Activated T-cell treated with anti-CD3 and anti-CD28 coated beads, Interleukin-2, amount 50 U/mL, for 72 hours (primary cell): ENCODE data around the gene EDNRA. TPM values are rescaled to one million over a fixed set of nuclear protein-coding genes. Genes with fewer than 3 reads are reported as not detected.

ENCODE experiments used
- ATAC-seq, 2 donors: fragments of 150-1000 bp; cut with Tn5 transposase; replicated peaks in 1 of 2; 2 replicates each; pipeline ENCODE4 v1.10.0; 2021; ENCODE audit warnings: moderate library complexity in 2 of 2, mild to moderate bottlenecking in 1 of 2
- DNase-seq, 2 donors: peaks; one replicate each; pipeline ENCODE4 v3.0.0; 2021 to 2022; ENCODE audit warnings: mixed read lengths in 1 of 2
- H3K27ac Mint-ChIP-seq: one replicate; pipeline ENCODE4 v1.8.0; 2022; ENCODE audit warnings: mild to moderate bottlenecking, moderate library complexity, mixed read lengths
- H3K27me3 Mint-ChIP-seq: one replicate; pipeline ENCODE4 v1.8.0; 2022; ENCODE audit warnings: low read depth, mixed read lengths
- H3K36me3 Mint-ChIP-seq, 2 donors: one replicate each; pipeline ENCODE4 v1.8.0; 2022; ENCODE audit warnings: mixed read lengths in 2 of 2, mild to moderate bottlenecking in 1 of 2; ENCODE audit not compliant: insufficient read depth in 2 of 2
- H3K4me1 Mint-ChIP-seq: one replicate; pipeline ENCODE4 v1.8.0; 2022; ENCODE audit warnings: low read depth, mixed read lengths
- H3K4me3 Mint-ChIP-seq, 2 donors: one replicate each; pipeline ENCODE4 v1.8.0; 2022; ENCODE audit warnings: mild to moderate bottlenecking in 2 of 2, mixed read lengths in 2 of 2, moderate library complexity in 2 of 2
- H3K9me3 Mint-ChIP-seq, 2 donors: one replicate each; pipeline ENCODE4 v1.8.0; 2022; ENCODE audit warnings: mixed read lengths in 2 of 2
- total RNA-seq, 2 donors: library from RNA; stranded (reverse); gene quantifications; one replicate each; pipeline ENCODE4 v1.2.3, GENCODE V29; 2022

EDNRA gene
- total RNA-seq, 2 donors from 2014 or later = 0.34 to 0.69 TPM

GRCh38 chr4:147566762-147567161, 85.9 kb downstream of the EDNRA start:
- no peak for DNase-seq
- H3K4me3 Mint-ChIP-seq = no peak overlapping the region
- ATAC-seq = no peak
- H3K27ac Mint-ChIP-seq = no peak overlapping the region
- H3K36me3 Mint-ChIP-seq = no peaks in the 10 kb centered on the region
- H3K27me3 Mint-ChIP-seq = peaks cover 11% of the 10 kb centered on the region
- no peaks in the 10 kb centered on the region for H3K4me1 Mint-ChIP-seq
- H3K9me3 Mint-ChIP-seq = no peaks in the 10 kb centered on the region

GRCh38 chr4:147567276-147567675, 86.4 kb downstream of the EDNRA start:
- no peak for ATAC-seq

DNA sequence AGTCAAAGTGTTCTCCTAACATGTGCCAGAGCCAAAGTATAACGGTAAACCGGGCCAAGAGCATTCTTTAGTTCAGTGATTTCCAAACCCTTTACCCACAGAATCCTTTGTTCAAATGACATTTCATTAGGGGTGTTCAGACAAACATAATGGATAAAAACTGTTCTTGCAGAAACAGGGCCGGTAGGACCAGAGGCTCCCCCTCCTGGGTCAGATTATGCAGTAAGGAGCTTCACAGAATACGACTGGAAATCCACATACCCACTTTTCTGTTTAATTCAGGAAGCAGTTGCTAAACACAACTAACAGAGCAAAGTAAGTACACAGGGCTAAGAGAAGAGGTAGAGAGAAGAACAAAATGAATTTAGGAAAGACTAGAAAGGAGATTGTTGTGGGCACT, 89.7 kb downstream of the EDNRA start:
- H3K27me3 Mint-ChIP-seq = peaks cover 11% of the 10 kb centered on the region

More at GRCh38 chr4:147567276-147567675, 86.4 kb downstream of the EDNRA start:
- Mint-ChIP-seq H3K4me1 (no peaks in the 10 kb centered on the region), H3K4me3 (no peak overlapping the region), H3K27ac (no peak overlapping the region), H3K27me3 (peaks cover 11% of the 10 kb centered on the region), H3K36me3 (no peaks in the 10 kb centered on the region), H3K9me3 (no peaks in the 10 kb centered on the region)
- no peak for DNase-seq

DNA sequence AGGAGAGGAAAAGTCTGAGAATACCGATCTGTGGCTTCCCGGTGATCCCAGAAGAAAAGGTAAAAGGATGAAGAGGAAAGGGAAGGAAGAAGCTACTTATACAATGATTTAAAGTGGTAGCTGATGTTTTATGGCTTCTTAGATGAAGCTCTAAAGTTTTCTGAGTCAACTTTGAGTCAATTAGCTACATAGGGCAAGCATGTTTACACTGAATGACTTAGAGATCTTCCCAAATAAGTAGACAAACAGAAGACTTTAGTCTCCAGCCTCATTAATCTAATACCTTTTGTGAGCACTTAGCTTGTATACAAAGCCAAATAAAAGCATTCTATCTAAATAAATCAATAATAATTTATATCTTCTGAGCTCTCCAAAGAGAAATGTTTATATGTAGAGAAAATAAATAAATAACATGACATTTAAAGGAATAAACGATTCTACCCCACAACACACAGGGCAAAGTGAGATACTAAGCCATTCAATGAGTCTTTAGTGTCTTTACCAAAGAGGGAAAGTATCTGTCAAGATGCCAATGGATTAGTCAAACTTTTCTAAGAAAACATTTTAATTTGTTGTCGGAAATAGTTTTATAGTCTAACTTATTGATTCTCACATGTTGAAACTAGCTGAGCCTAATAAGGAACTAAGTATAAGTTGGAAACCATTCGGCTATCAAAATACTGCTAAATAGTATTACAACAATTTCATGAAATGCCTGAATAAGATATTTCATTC, 90.3 kb downstream of the EDNRA start:
- Mint-ChIP-seq H3K27ac (no peak overlapping the region), H3K9me3 (no peaks in the 10 kb centered on the region)

More for the DNA sequence above, 89.7 kb downstream of the EDNRA start:
- H3K4me1 Mint-ChIP-seq = no peaks in the 10 kb centered on the region
- H3K9me3 Mint-ChIP-seq = no peaks in the 10 kb centered on the region
- ATAC-seq (no peak), DNase-seq (no peak)
- no peak overlapping the region for H3K4me3 Mint-ChIP-seq
- no peaks in the 10 kb centered on the region for H3K36me3 Mint-ChIP-seq
- no peak overlapping the region for H3K27ac Mint-ChIP-seq

DNA sequence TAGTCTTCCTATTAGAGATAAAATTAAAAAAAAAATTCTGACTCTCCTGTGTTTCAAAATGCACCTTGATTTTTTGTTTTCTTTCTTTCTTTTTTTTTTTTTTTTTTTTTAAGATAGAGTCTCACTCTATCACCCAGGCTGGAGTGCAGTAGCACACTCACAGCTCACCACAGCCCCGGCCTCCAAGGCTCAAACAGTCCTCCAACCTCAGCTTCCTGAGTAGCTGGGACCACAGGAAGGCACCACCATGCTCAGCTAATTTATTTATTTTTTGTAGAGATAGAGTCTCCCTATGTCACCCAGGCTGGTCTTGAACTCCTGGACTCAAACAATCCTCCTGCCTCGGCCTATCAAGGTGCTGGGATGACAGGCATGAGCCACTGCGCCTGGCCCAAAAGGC, 95.2 kb downstream of the EDNRA start:
- Mint-ChIP-seq H3K9me3 (peaks cover 0 to 2% of the 10 kb centered on the region in 2 donors), H3K27ac (no peak overlapping the region)
- no peak for ATAC-seq

More for the DNA sequence above, 90.3 kb downstream of the EDNRA start:
- DNase-seq (no peak), ATAC-seq (no peak)
- peaks cover 11% of the 10 kb centered on the region for H3K27me3 Mint-ChIP-seq
- no peaks in the 10 kb centered on the region for H3K36me3 Mint-ChIP-seq
- no peaks in the 10 kb centered on the region for H3K4me1 Mint-ChIP-seq
- H3K4me3 Mint-ChIP-seq = no peak overlapping the region

DNA sequence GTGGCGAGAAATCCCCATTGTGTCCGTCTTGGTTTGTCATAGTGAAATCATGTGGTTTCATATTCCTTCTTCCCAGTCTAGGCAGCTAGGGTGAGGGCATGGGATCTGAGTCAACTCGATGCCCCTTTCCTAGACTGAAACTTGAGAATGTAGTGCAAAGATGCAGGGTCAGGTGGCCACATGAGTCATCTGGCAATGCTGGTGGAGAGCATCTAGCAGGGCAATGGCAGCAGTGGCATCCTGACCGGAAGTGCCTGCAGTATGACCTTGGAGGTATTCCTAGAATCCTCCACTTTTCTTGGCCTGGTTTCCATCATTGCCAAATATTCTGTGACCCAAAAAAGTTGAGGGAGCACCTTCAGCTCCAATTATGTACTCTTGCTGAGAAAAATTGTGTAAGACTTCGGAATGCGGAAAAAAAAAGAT, 97.2 kb downstream of the EDNRA start:
- DNase-seq (no peak), ATAC-seq (no peak)
- Mint-ChIP-seq H3K4me3 (no peak overlapping the region), H3K4me1 (no peaks in the 10 kb centered on the region), H3K27ac (no peak overlapping the region), H3K36me3 (no peaks in the 10 kb centered on the region), H3K27me3 (no peaks in the 10 kb centered on the region), H3K9me3 (peaks cover 0 to 2% of the 10 kb centered on the region in 2 donors)

More for the DNA sequence above, 95.2 kb downstream of the EDNRA start:
- no peak for DNase-seq
- no peak overlapping the region for H3K4me3 Mint-ChIP-seq
- H3K4me1 Mint-ChIP-seq = no peaks in the 10 kb centered on the region
- H3K27me3 Mint-ChIP-seq = no peaks in the 10 kb centered on the region
- H3K36me3 Mint-ChIP-seq = no peaks in the 10 kb centered on the region

DNA sequence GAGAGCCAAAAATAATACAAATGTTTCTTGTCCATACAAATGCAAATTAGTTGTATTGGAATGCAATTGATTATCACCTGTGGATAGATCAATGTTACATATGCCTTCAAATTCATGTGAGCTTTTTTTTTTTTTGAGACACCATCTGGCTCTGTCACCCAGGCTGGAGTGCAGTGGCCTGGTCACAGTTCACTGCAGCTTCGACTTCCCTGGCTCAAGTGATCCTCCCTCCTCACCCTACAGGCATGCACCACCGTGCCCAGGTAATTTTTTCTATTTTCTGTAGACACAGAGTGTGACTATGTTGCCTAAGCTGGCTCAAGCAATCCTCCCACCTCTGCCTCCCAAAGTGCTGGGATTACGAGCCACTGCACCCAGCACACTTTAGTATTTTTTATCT, 97.7 kb downstream of the EDNRA start:
- ATAC-seq (no peak), DNase-seq (no peak)
- no peaks in the 10 kb centered on the region for H3K4me1 Mint-ChIP-seq
- H3K36me3 Mint-ChIP-seq = no peaks in the 10 kb centered on the region
- H3K9me3 Mint-ChIP-seq = peaks cover 0 to 2% of the 10 kb centered on the region in 2 donors
- no peaks in the 10 kb centered on the region for H3K27me3 Mint-ChIP-seq
- H3K4me3 Mint-ChIP-seq = no peak overlapping the region
- no peak overlapping the region for H3K27ac Mint-ChIP-seq

DNA sequence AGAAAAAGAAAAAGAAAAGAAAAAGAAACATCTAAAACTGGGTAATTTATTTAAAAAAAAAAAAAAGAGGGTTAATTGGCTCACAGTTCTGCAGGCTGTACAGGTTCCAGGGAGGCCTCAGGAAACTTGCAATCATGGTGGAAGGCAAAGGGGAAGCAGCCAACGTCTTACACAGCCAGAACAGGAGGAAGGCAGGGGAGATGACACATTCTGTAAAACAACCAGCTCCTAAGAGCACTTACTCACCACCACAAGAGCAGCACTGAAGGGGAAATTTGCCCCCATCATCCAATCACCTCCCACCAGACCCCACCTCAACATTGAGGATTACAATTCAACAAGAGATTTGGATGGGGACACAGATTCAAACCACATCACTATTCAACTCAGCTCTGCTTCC, 99.5 kb downstream of the EDNRA start:
- Mint-ChIP-seq H3K27ac (no peak overlapping the region), H3K4me1 (no peaks in the 10 kb centered on the region), H3K4me3 (no peak overlapping the region), H3K27me3 (peaks cover 7% of the 10 kb centered on the region), H3K9me3 (peaks cover 5 to 6% of the 10 kb centered on the region in 2 donors), H3K36me3 (no peaks in the 10 kb centered on the region)
- DNase-seq (no peak), ATAC-seq (no peak)

GRCh38 chr4:147581606-147582350, 100.9 kb downstream of the EDNRA start:
- H3K27me3 Mint-ChIP-seq = peaks cover 15% of the 10 kb centered on the region
- H3K4me3 Mint-ChIP-seq = no peak overlapping the region
- H3K9me3 Mint-ChIP-seq = peaks cover 5 to 8% of the 10 kb centered on the region in 2 donors
- no peaks in the 10 kb centered on the region for H3K36me3 Mint-ChIP-seq
- no peak for ATAC-seq
- H3K27ac Mint-ChIP-seq = no peak overlapping the region
- H3K4me1 Mint-ChIP-seq = no peaks in the 10 kb centered on the region
- DNase-seq = no peak

- no peaks in the 10 kb centered on the region for H3K4me1 Mint-ChIP-seq
- no peak for DNase-seq
Observed at GRCh38 chr4:147582386-147583060, 101.6 kb downstream of the EDNRA start.

DNA sequence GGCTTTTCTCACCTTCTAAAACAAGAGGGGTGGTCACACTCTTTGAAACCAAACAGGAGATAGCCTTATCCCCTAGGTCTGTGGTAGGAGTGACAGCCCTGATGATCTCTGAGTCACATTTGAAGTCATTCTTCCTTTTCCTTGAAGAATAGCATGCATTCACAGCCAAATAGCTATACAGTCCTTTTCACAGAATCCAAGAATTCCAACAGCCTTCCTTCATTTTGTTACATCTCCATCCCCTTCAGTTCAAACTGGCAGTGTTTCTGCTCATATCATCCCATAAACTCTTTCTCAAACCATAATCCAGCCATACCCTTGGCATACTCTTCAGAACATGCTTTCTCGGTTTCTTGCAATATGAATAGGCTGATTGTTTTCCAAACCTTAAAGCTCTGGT, 103.0 kb downstream of the EDNRA start:
- Mint-ChIP-seq H3K36me3 (no peaks in the 10 kb centered on the region), H3K27ac (no peak overlapping the region), H3K4me1 (no peaks in the 10 kb centered on the region), H3K4me3 (no peak overlapping the region), H3K27me3 (peaks cover 15% of the 10 kb centered on the region), H3K9me3 (peaks cover 5 to 8% of the 10 kb centered on the region in 2 donors)
- no peak for DNase-seq
- no peak for ATAC-seq

More at GRCh38 chr4:147582386-147583060, 101.6 kb downstream of the EDNRA start:
- H3K36me3 Mint-ChIP-seq = no peaks in the 10 kb centered on the region
- peaks cover 5 to 8% of the 10 kb centered on the region in 2 donors for H3K9me3 Mint-ChIP-seq
- no peak for ATAC-seq
- peaks cover 15% of the 10 kb centered on the region for H3K27me3 Mint-ChIP-seq
- peak overlapping the region; percentile 53 for H3K27ac Mint-ChIP-seq
- H3K4me3 Mint-ChIP-seq = no peak overlapping the region

DNA sequence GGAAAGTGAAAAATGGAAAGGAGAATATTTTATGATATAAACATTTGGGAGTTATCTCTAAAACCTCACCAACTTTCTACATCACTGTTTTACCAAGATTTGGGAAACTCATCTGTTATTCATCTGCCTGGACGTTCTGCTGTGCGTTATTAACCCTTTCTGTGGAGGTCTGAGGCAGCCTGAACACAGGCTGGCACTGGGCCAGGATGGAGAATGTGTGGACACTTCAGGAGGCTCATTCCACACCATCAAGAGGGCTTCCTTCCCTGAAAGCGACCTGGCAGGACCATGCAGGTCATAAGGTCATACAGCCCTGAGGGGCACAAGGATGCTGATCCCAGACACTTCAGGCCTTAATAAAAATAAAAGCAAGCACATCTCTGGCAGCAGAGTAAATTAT, 105.1 kb downstream of the EDNRA start:
- Mint-ChIP-seq H3K36me3 (no peaks in the 10 kb centered on the region), H3K9me3 (peaks cover 5 to 6% of the 10 kb centered on the region in 2 donors), H3K27me3 (peaks cover 15% of the 10 kb centered on the region), H3K4me3 (no peak overlapping the region), H3K27ac (no peak overlapping the region), H3K4me1 (no peaks in the 10 kb centered on the region)
- no peak for DNase-seq
- ATAC-seq = no peak

GRCh38 chr4:147586637-147587036, 105.7 kb downstream of the EDNRA start:
- peaks cover 5 to 6% of the 10 kb centered on the region in 2 donors for H3K9me3 Mint-ChIP-seq
- peak in 1 of 2 donors; percentile 35 for ATAC-seq

More at GRCh38 chr4:147586637-147587036, 105.7 kb downstream of the EDNRA start:
- Mint-ChIP-seq H3K4me3 (no peak overlapping the region), H3K27ac (no peak overlapping the region), H3K36me3 (no peaks in the 10 kb centered on the region), H3K27me3 (peaks cover 15% of the 10 kb centered on the region), H3K4me1 (no peaks in the 10 kb centered on the region)
- no peak for DNase-seq
